NCI-H1694 treated with DMSO at 0.1 percent for 48 hours (cell line): ENCODE data around the gene SOX14.

Experiments used
- DNase-seq: peaks from one replicate; lab custom pipeline; 2025; lab: John Stamatoyannopoulos, UW

SOX14 gene

GRCh38 chr3:137768361-137769321 lies 4.5 kb downstream of the SOX14 start:
- DNase-seq = no peak

GRCh38 chr3:137769322-137770065 lies 5.4 kb downstream of the SOX14 start:
- DNase-seq = no peak

GRCh38 chr3:137770066-137770834 lies 6.1 kb downstream of the SOX14 start:
- no peak for DNase-seq

- DNase-seq = no peak
Measured at GRCh38 chr3:137770835-137771399, 6.8 kb downstream of the SOX14 start.

- DNase-seq = no peak
Measured at GRCh38 chr3:137771401-137772213, 7.5 kb downstream of the SOX14 start.

- no peak for DNase-seq
Measured at GRCh38 chr3:137772214-137772955, 8.3 kb downstream of the SOX14 start.

GRCh38 chr3:137778941-137779340 lies 14.8 kb downstream of the SOX14 start:
- no peak for DNase-seq

GRCh38 chr3:137787529-137787928 lies 23.4 kb downstream of the SOX14 start:
- no peak for DNase-seq

GRCh38 chr3:137789236-137789635 lies 25.1 kb downstream of the SOX14 start:
- no peak for DNase-seq

GRCh38 chr3:137792626-137793271 lies 28.6 kb downstream of the SOX14 start:
- DNase-seq = peak; percentile 87

GRCh38 chr3:137796993-137797392 lies 32.9 kb downstream of the SOX14 start:
- DNase-seq = no peak

- DNase-seq = no peak
Measured at GRCh38 chr3:137803215-137803614, 39.1 kb downstream of the SOX14 start.

GRCh38 chr3:137807998-137808397 lies 43.9 kb downstream of the SOX14 start:
- no peak for DNase-seq

GRCh38 chr3:137809509-137809908 lies 45.4 kb downstream of the SOX14 start:
- DNase-seq = no peak

GRCh38 chr3:137812023-137812422 lies 47.9 kb downstream of the SOX14 start:
- DNase-seq = no peak

GRCh38 chr3:137815251-137815650 lies 51.1 kb downstream of the SOX14 start:
- no peak for DNase-seq
